ENCODE data around the gene C11orf52. TPM values are rescaled to one million over a fixed set of nuclear protein-coding genes. Genes with fewer than 3 reads are reported as not detected.

The C11orf52 gene
- total RNA-seq, 1 experiment from 2014 or later, result not detected

DNA sequence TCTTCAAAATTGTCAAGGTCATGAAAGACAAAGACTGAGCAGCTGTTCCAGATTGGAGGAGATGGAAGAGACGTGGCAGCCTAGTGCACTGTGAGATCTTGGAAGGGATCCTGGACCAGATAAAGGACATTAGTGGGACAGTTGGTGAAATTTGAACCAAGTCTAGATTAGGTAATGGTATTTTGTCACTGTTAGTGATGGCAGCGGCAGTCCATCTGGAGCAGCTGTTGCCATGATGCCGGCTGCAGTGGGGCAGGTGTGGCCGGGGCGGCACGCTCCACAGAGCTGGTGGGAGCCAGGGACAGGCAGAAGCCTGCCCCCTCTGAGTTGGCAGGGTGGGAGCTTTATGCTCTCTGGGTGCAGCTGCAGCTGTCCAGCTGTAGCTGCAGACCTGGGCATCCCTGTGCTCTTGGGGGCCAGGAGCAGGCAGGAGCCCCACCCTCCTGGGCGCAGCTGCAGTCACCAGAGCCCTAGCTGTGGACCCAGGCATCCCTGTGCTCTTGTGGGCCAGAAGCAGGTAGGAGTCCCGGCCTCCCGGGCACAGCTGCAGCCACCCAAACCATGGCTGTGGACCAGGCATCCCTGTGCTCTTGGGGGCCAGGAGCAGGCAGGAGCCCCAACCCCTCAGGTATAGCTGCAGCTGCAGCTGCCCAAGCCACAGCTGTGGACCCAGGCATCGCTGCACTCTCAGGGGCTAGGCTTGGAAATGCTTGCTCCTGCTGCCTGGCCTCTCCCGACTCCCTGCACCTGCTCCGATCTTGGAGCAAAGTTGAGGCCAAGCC is 39.1 kb downstream of the C11orf52 start:
- Histone ChIP-seq H3K4me3 (no peak overlapping the region), H3K27me3 (replicated peaks) (no peaks in the 10 kb centered on the region), H3K4me1 (replicated peaks) (no peaks in the 10 kb centered on the region), H3K27ac (no peak overlapping the region), H3K9me3 (replicated peaks) (no peaks in the 10 kb centered on the region), H3K36me3 (no peaks in the 10 kb centered on the region)
- DNase-seq (ENCODE audit: low read depth in 1 of 2, low spot score in 2 of 2), result no peak

DNA sequence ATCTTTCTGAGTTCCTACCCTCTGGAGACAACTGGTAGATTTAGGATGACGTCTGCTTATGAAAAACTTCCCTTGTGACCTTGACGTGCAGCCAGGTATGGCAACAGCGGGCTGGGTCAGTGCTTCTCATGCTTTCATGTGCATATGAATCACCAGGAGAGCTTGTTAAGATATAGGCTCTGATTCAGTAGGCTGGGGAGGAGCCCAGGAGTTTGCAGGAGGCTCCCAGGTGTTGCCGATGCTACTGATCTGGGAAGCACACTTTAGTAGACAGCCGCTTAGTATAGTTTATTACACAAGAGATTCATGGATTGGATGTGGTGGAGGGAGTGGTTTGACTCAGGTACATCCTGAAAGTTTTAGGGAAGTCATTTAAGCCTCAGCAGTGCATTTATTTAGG is 42.2 kb downstream of the C11orf52 start:
- H3K9me3 ChIP-seq (replicated peaks), result no peaks in the 10 kb centered on the region
- H3K27ac ChIP-seq, result no peak overlapping the region
- no peak overlapping the region for H3K4me3 ChIP-seq
- H3K36me3 ChIP-seq, result no peaks in the 10 kb centered on the region
- no peaks in the 10 kb centered on the region for H3K4me1 ChIP-seq (replicated peaks)
- no peaks in the 10 kb centered on the region for H3K27me3 ChIP-seq (replicated peaks)
- DNase-seq (ENCODE audit: low read depth in 1 of 2, low spot score in 2 of 2), result no peak

DNA sequence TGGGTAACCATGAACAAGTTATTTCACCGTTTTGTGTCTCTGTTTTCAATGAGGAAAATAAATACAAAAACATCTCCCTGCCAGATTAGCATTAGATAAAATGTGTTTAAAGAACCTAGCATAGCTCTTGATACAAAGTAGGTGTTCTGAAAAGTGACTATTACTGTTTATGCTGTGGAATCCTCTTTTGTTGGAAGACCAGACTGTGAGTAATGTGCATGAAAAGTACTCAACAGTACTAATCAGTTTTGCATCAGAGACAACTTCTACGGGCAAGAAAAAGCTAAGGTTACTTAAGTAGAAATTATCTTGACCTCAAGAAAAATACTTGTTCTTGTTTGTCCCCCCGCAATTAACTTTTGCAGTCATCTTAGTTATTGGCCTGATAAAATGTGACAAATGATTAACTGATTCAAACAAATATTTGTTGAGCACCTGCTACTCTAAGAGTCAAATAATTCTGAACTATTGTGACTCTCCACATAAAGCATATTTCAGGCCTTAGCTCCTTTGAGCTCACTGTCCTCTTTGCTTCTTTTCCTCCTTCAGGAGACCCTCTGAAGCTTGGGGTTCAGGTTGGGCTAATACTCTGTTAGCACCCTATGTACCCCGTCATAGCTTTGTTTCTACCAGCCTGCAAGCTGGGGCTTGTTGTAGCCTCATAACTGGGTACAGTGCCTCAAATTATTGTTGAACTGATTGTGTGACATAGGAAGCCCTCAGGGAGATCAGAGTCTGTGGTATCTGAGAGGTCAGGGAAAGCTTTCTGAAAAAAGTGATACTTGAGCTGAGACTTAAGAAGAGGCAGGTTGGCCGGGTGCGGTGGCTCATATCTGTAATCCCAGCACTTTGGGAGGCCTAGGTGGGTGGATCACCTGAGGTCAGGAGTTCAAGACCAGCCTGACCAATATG is 42.9 kb downstream of the C11orf52 start:
- Histone ChIP-seq H3K4me1 (replicated peaks) (no peaks in the 10 kb centered on the region), H3K36me3 (no peaks in the 10 kb centered on the region), H3K4me3 (no peak overlapping the region), H3K27me3 (replicated peaks) (no peaks in the 10 kb centered on the region), H3K27ac (no peak overlapping the region), H3K9me3 (replicated peaks) (no peaks in the 10 kb centered on the region)
- DNase-seq (ENCODE audit: low read depth in 1 of 2, low spot score in 2 of 2), result no peak

DNA sequence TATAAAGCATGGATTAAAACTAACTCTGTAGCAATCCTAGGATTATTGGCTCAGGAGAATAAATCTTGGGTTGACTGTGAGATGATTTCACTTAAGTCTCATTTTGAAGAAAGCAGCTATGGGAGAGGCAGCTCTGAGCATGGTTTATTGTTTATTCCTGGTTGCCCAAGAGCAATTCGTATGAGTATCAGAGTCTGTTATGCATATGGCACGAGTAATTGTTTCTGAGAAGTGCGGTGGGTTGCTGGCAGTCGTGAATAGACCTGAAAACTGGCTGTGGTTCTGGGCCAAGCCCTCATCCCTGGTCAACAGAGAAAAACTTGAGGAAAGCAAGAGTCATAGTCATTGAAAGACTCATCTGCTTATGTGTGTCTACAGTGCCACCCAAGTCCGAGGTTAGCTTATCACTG is 45.2 kb downstream of the C11orf52 start:
- DNase-seq (ENCODE audit: low read depth in 1 of 2, low spot score in 2 of 2), result no peak
- no peaks in the 10 kb centered on the region for H3K27me3 ChIP-seq (replicated peaks)

DNA sequence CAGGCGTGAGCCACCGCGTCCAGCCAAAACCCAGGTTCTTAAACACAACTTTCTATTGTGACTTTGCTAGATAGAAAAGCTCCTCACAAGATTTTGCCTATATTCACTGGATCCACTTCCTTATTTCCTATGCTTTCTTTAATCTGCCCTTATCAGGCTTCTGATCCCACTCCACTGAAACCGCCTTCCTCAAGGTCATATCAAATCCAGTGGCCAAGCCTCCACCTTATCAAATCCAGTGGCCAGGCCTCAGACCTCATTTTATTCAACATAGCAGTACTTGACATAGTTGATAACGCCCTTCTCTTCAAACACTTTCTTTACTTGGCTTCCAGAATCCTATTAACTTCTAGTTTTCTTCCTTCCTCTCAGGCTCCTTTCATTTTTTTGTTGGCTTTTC is 48.0 kb downstream of the C11orf52 start:
- H3K9me3 ChIP-seq (replicated peaks), result no peaks in the 10 kb centered on the region
- H3K27ac ChIP-seq, result no peak overlapping the region
- no peak for DNase-seq (ENCODE audit: low read depth in 1 of 2, low spot score in 2 of 2)
- H3K4me3 ChIP-seq, result no peak overlapping the region
- no peaks in the 10 kb centered on the region for H3K27me3 ChIP-seq (replicated peaks)
- no peaks in the 10 kb centered on the region for H3K4me1 ChIP-seq (replicated peaks)
- no peaks in the 10 kb centered on the region for H3K36me3 ChIP-seq

More for the DNA sequence above, 45.2 kb downstream of the C11orf52 start:
- Histone ChIP-seq H3K4me1 (replicated peaks) (no peaks in the 10 kb centered on the region), H3K36me3 (no peaks in the 10 kb centered on the region), H3K27ac (no peak overlapping the region), H3K4me3 (no peak overlapping the region), H3K9me3 (replicated peaks) (no peaks in the 10 kb centered on the region)

DNA sequence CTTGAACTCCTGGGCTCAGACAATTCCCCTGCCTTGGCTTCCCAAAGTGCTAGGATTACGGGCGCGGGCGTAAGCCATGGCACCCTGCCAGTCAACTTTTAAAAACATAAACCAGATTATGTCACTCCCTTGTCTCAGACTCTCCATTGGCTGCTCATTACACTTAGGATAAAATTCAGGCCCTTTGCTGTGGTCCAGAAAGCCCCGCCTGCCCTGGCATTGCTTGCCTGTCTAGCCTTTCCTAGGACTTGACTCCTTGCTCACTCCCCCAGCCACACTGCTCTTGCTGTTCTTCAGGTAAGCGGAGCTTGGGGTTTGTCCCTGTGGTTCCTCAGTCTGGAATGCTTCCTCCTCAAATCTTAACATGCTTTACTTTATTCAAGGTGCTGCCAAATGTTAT is 48.9 kb downstream of the C11orf52 start:
- H3K9me3 ChIP-seq (replicated peaks), result no peaks in the 10 kb centered on the region
- no peaks in the 10 kb centered on the region for H3K4me1 ChIP-seq (replicated peaks)
- no peak overlapping the region for H3K27ac ChIP-seq
- H3K36me3 ChIP-seq, result no peaks in the 10 kb centered on the region
- no peak overlapping the region for H3K4me3 ChIP-seq
- no peaks in the 10 kb centered on the region for H3K27me3 ChIP-seq (replicated peaks)
- DNase-seq (ENCODE audit: low read depth in 1 of 2, low spot score in 2 of 2), result no peak

DNA sequence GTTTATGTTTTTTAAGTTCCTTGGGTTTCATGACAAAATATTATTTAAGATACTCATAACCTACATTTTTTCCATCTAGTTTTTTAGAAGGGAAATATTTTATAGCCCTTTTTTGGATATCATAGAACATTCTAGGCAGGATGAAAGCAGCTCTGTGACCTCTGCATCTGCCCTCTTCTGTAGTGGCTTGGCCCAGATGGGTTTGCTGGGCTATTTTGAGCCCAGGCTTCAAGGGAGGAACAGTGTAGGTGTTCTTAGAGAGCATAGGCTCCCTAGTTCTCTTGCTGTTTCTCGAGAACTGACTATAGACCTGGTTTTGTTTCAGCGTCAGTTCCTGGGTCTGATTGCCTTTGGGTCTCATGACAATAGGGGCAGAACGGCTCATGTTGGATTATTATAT is 50.6 kb downstream of the C11orf52 start:
- DNase-seq (ENCODE audit: low read depth in 1 of 2, low spot score in 2 of 2), result no peak
- no peak overlapping the region for H3K4me3 ChIP-seq
- H3K9me3 ChIP-seq (replicated peaks), result no peaks in the 10 kb centered on the region
- H3K27me3 ChIP-seq (replicated peaks), result no peaks in the 10 kb centered on the region
- no peaks in the 10 kb centered on the region for H3K4me1 ChIP-seq (replicated peaks)
- no peaks in the 10 kb centered on the region for H3K36me3 ChIP-seq
- no peak overlapping the region for H3K27ac ChIP-seq

DNA sequence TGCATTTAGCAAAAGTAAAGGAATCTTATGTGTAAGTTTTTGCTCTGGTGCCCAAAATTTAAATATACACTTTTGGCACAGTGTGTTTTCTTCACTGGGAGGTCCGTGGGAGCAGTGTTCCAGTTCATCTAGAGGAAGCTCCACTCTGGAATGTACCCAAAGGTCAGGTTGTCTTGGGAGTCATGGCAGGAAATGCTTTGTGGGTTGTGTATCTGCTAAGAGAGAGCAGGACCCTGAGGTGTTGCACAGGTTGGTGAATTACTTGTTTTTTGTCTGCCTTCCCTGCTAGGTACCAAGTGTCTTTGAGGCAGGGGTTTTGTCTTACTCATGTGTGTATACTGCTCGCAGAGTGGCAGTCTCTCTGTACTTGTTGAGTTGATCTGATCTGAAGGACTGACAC is 55.7 kb downstream of the C11orf52 start:
- Histone ChIP-seq H3K9me3 (replicated peaks) (no peaks in the 10 kb centered on the region), H3K27ac (no peak overlapping the region), H3K4me3 (no peak overlapping the region), H3K27me3 (replicated peaks) (no peaks in the 10 kb centered on the region), H3K36me3 (no peaks in the 10 kb centered on the region), H3K4me1 (replicated peaks) (peaks cover 11% of the 10 kb centered on the region)
- DNase-seq (ENCODE audit: low read depth in 1 of 2, low spot score in 2 of 2), result no peak

DNA sequence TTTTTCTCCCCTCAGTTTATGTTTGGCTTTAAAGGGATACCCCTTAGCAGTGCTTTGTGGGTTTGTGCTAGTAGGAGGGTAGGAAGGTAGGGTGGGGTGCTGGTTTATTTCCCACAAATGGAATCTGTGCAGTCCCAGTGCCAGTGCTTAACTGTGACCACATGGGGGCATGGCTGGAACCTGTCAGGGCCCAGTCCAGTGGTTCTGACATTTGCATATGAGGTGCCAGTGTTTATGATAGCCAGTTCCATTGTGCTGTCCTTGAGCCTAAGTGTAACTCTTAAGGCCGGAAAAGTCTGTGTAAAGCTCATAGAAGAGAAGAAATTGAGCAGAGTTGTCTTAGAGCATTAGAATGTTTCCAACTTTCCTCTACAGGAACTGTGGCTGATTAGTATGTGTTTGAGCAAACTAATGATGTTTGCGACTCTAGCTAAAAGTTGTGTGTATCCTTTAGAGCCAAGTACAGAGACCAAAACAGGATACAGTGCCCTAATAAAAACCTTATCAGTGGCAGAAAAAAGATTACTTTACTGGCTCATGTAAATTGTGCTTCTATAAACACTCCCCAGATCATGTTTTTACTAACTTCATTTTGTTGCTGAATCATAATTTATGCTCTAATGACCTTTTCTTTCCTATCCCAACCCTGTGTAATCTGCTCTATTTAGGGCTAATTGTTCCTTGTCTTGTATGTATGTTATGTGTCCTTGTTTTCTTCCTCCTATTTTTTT is 56.5 kb downstream of the C11orf52 start:
- H3K27me3 ChIP-seq (replicated peaks), result no peaks in the 10 kb centered on the region
- no peak overlapping the region for H3K4me3 ChIP-seq
- no peak for DNase-seq (ENCODE audit: low read depth in 1 of 2, low spot score in 2 of 2)
- H3K9me3 ChIP-seq (replicated peaks), result no peaks in the 10 kb centered on the region
- no peak overlapping the region for H3K27ac ChIP-seq
- H3K36me3 ChIP-seq, result no peaks in the 10 kb centered on the region
- H3K4me1 ChIP-seq (replicated peaks), result peaks cover 11% of the 10 kb centered on the region

DNA sequence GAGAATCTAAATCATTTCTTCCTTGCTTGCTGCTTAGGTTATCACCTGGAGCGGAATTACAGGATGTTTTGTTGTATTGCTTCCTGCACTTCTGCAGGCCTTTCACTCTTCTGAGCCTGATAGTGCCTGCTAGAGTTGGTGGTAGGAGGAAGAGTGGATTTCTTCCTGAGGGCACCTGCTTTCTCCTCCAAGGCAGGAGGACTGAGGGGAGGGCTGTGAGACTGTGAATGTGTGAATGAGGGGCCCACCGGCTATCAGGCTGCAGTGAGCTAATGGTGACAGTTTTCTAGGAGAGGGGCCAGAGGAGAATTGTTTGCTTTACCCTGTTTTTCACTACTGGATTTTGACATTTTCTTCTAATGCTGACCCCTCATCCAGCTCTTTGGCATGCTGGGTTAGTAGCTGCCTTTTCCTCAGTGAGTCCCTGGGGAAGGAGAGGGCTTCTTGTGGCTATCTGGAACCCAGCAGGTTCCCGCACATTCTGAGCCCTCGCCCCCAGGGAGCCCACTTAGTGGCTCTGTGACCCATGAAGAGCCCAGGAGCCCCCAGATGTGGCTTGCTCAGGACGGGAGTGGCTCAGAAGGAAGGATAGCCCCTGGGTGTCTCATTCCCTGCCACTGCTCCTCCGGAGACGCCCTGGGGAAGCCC is 57.5 kb downstream of the C11orf52 start:
- no peaks in the 10 kb centered on the region for H3K36me3 ChIP-seq
- H3K27ac ChIP-seq, result no peak overlapping the region
- no peaks in the 10 kb centered on the region for H3K9me3 ChIP-seq (replicated peaks)
- H3K4me1 ChIP-seq (replicated peaks), result peaks cover 11% of the 10 kb centered on the region
- no peaks in the 10 kb centered on the region for H3K27me3 ChIP-seq (replicated peaks)
- H3K4me3 ChIP-seq, result no peak overlapping the region
- DNase-seq (ENCODE audit: low read depth in 1 of 2, low spot score in 2 of 2), result no peak

Other genes with a start within 250 kb of the C11orf52 start
- 29.7 and 40.8 TPM in 2 replicates for gene PPP2R1B, start 152.5 kb upstream of the C11orf52 start, total RNA-seq (2014; rRNA removed; shearing (Covaris generic))
- gene ALG9, start 47.3 kb upstream of the C11orf52 start, total RNA-seq (2014; rRNA removed; shearing (Covaris generic)), result 22.9 and 24.9 TPM in 2 replicates
- gene FDXACB1, start 39.7 kb upstream of the C11orf52 start, total RNA-seq (2014; rRNA removed; shearing (Covaris generic)), result 2.5 and 3.7 TPM in 2 replicates
- 1.7 and 8.6 TPM in 2 replicates for gene CFAP68, start 39.4 kb upstream of the C11orf52 start, total RNA-seq (2014; rRNA removed; shearing (Covaris generic))
- 0.97 and 3.1 TPM in 2 replicates for gene CRYAB, start 7.1 kb upstream of the C11orf52 start, total RNA-seq (2014; rRNA removed; shearing (Covaris generic))
- gene HSPB2, start 6.2 kb upstream of the C11orf52 start, total RNA-seq (2014; rRNA removed; shearing (Covaris generic)), result not detected in 2 replicates
- gene DIXDC1, start 18.4 kb downstream of the C11orf52 start, total RNA-seq (2014; rRNA removed; shearing (Covaris generic)), result 8.4 and 10.3 TPM in 2 replicates
- 18.4 and 26.6 TPM in 2 replicates for gene DLAT, start 106.5 kb downstream of the C11orf52 start, total RNA-seq (2014; rRNA removed; shearing (Covaris generic))
- gene PIH1D2, start 155.1 kb downstream of the C11orf52 start, total RNA-seq (2014; rRNA removed; shearing (Covaris generic)), result 0.19 and 2.6 TPM in 2 replicates
- 13.5 and 24.4 TPM in 2 replicates for gene NKAPD1, start 155.4 kb downstream of the C11orf52 start, total RNA-seq (2014; rRNA removed; shearing (Covaris generic))
- gene TIMM8B, start 167.8 kb downstream of the C11orf52 start, total RNA-seq (2014; rRNA removed; shearing (Covaris generic)), result 36.3 and 40.8 TPM in 2 replicates
- 52.2 and 92.2 TPM in 2 replicates for gene SDHD, start 168.0 kb downstream of the C11orf52 start, total RNA-seq (2014; rRNA removed; shearing (Covaris generic))
- gene IL18, start 245.2 kb downstream of the C11orf52 start, total RNA-seq (2014; rRNA removed; shearing (Covaris generic)), result 1.2 and 2.1 TPM in 2 replicates
- gene TEX12, start 248.5 kb downstream of the C11orf52 start, total RNA-seq (2014; rRNA removed; shearing (Covaris generic)), result 0.16 TPM in 1 of 2 replicates, not detected in the other

All from SJSA1 (cell line).